Common myeloid progenitor, CD34-positive (primary cell): Measurements from ENCODE around the gene VPS51.

ENCODE experiments used
- CTCF ChIA-PET: fragments of 350-600 bp; sonication (Branson Sonifier 250); formaldehyde crosslinking; loops from one replicate; lab custom pipeline; 2021; ENCODE audit warnings: antibody characterized with exemption; lab: Charles Lee
- POLR2A ChIA-PET: fragments of 350-600 bp; sonication (Branson Sonifier 250); formaldehyde crosslinking; loops from one replicate; lab custom pipeline; 2021; ENCODE audit warnings: antibody characterized with exemption; lab: Charles Lee
- DNase-seq, 3 donors: peaks; one replicate each; pipeline versions ENCODE4 v3.0.0 to v3.0.0-alpha.2; 2013
- H3K27ac ChIP-seq, 2 experiments: 1 replicate in 1 of 2; 2 replicates in 1 of 2; pipeline ENCODE4 v1.7.0; 2013; ENCODE audit warnings: inconsistent platforms in 2 of 2, low read length in 2 of 2, mild to moderate bottlenecking in 2 of 2, low read depth in 1 of 2, moderate library complexity in 1 of 2; ENCODE audit not compliant: severe bottlenecking in 2 of 2, insufficient read depth in 1 of 2, poor library complexity in 1 of 2
- H3K27me3 ChIP-seq, 5 experiments: replicated peaks in 2 of 5; 1 replicate in 3 of 5; 2 replicates in 2 of 5; pipeline versions ENCODE4 v1.6.1 to v1.7.0; 2013; ENCODE audit warnings: low read length in 4 of 5, mild to moderate bottlenecking in 2 of 5, moderate library complexity in 2 of 5, inconsistent platforms in 1 of 5; ENCODE audit not compliant: insufficient read depth in 5 of 5, control insufficient read depth in 4 of 5
- H3K36me3 ChIP-seq, 4 experiments: 1 replicate in 2 of 4; 2 replicates in 2 of 4; pipeline versions ENCODE4 v1.6.1 to v1.7.0; 2013; ENCODE audit warnings: low read length in 3 of 4, control low read depth in 1 of 4, mild to moderate bottlenecking in 1 of 4; ENCODE audit not compliant: control insufficient read depth in 4 of 4, insufficient read depth in 4 of 4
- H3K4me1 ChIP-seq, 4 experiments: 1 replicate in 3 of 4; 2 replicates in 1 of 4; pipeline versions ENCODE4 v1.6.1 to v1.7.1; 2013; ENCODE audit warnings: low read length in 3 of 4, mild to moderate bottlenecking in 3 of 4, control low read depth in 1 of 4, inconsistent platforms in 1 of 4, moderate library complexity in 1 of 4; ENCODE audit not compliant: control insufficient read depth in 4 of 4, insufficient read depth in 4 of 4; ENCODE audit errors: control extremely low read depth in 1 of 4
- H3K4me3 ChIP-seq, 7 experiments: 1 replicate in 4 of 7; 2 replicates in 3 of 7; pipeline versions ENCODE4 v1.5.1 to v1.7.0; 2013; ENCODE audit warnings: mild to moderate bottlenecking in 7 of 7, low read length in 6 of 7, moderate library complexity in 6 of 7, inconsistent platforms in 2 of 7, low read depth in 2 of 7, control low read depth in 1 of 7; ENCODE audit not compliant: insufficient read depth in 4 of 7, control insufficient read depth in 1 of 7; ENCODE audit errors: extremely low read depth in 1 of 7
- H3K9me3 ChIP-seq, 5 experiments: 1 replicate in 4 of 5; 2 replicates in 1 of 5; pipeline versions ENCODE4 v1.6.1 to v1.7.1; 2013; ENCODE audit warnings: low read length in 4 of 5, mild to moderate bottlenecking in 2 of 5, inconsistent platforms in 1 of 5, low read depth in 1 of 5, moderate library complexity in 1 of 5; ENCODE audit not compliant: control insufficient read depth in 4 of 5, insufficient read depth in 2 of 5; ENCODE audit errors: control extremely low read depth in 1 of 5
- WGBS: methylation state at CpG from one replicate; pipeline ENCODE4 v1.1.5; 2013; ENCODE audit not compliant: insufficient coverage; 5-methylcytosine and 5-hydroxymethylcytosine counted together

VPS51 gene

GRCh38 chr11:65132988-65133700, 37.1 kb downstream of the VPS51 start:
- Histone ChIP-seq H3K36me3 (peaks cover 11 to 48% (median 36%) of the 10 kb centered on the region in 4 experiments), H3K9me3 (no peaks in the 10 kb centered on the region), H3K27me3 (no peaks in the 10 kb centered on the region), H3K27ac (peak overlapping the region; percentile 100), H3K4me3 (peak overlapping the region; percentile 81 to 97 (median 89)), H3K4me1 (peaks cover 8 to 40% (median 34%) of the 10 kb centered on the region in 4 experiments)
- POLR2A ChIA-PET: interaction anchor here (0.6 to 4.8 kb wide), 8 partner anchors 9 to 60 kb away, joined by 3 to 44 read pairs (median 14); partner anchors contain the start of genes CAPN1, FAU, MRPL49 and SPDYC
- 59% methylated on average over 16 of the region's 18 CpGs for WGBS
- peak in 2 of 3 donors; percentile 52 to 61 for DNase-seq
- CTCF ChIA-PET: interaction anchor here (1.0 to 5.6 kb wide), 9 partner anchors 11 to 49 kb away, joined by 3 to 55 read pairs (median 12); partner anchors contain the start of genes CAPN1, FAU, MRPL49 and SPDYC

GRCh38 chr11:65133724-65134123, 37.7 kb downstream of the VPS51 start:
- DNase-seq: peak in 1 of 3 donors; percentile 37
- ChIA-PET POLR2A (interaction anchor here (0.6 to 4.8 kb wide), 8 partner anchors 10 to 61 kb away, joined by 3 to 44 read pairs (median 14); partner anchors contain the start of genes CAPN1, FAU, MRPL49 and SPDYC), CTCF (interaction anchor here (1.0 to 5.6 kb wide), 8 partner anchors 12 to 48 kb away, joined by 3 to 55 read pairs (median 10); partner anchors contain the start of genes CAPN1, FAU, MRPL49 and SPDYC)
- Histone ChIP-seq H3K9me3 (no peaks in the 10 kb centered on the region), H3K27me3 (no peaks in the 10 kb centered on the region), H3K36me3 (peaks cover 11 to 42% (median 31%) of the 10 kb centered on the region in 4 experiments), H3K4me3 (peak overlapping the region; percentile 81 to 97 (median 89)), H3K4me1 (peaks cover 8 to 40% (median 34%) of the 10 kb centered on the region in 4 experiments), H3K27ac (peak overlapping the region; percentile 100)
- 0% methylated on average over 18 of the region's 20 CpGs for WGBS

GRCh38 chr11:65134240-65134951, 38.4 kb downstream of the VPS51 start, which contains the start of gene SYVN1:
TSS of gene SYVN1 (minus strand) at chr11:65134519. CDS start at chr11:65133601, 918 bp downstream.
- Histone ChIP-seq H3K4me1 (peaks cover 8 to 40% (median 34%) of the 10 kb centered on the region in 4 experiments), H3K9me3 (no peaks in the 10 kb centered on the region), H3K27me3 (no peaks in the 10 kb centered on the region), H3K4me3 (peak within 1 kb of the TSS; percentile 81 to 97 (median 89)), H3K36me3 (peaks cover 11 to 35% (median 25%) of the 10 kb centered on the region in 4 experiments), H3K27ac (peak within 1 kb of the TSS; percentile 100)
- 0% methylated on average over 48 of the region's 60 CpGs for WGBS
- CTCF ChIA-PET: interaction anchor here (0.9 to 5.6 kb wide), 16 partner anchors 10 to 181 kb away, joined by 3 to 55 read pairs (median 6); partner anchors contain the start of genes CAPN1, CDC42EP2, FAU and MRPL49
- peak; percentile 92 to 96 (median 95) for DNase-seq
- POLR2A ChIA-PET: interaction anchor here (0.6 to 4.8 kb wide), 14 partner anchors 11 to 93 kb away, joined by 3 to 44 read pairs (median 7); partner anchors contain the start of genes CAPN1, FAU, MRPL49 and SPDYC

- Histone ChIP-seq H3K9me3 (no peaks in the 10 kb centered on the region), H3K4me1 (peaks cover 8 to 40% (median 34%) of the 10 kb centered on the region in 4 experiments), H3K4me3 (peak overlapping the region; percentile 81 to 97 (median 89)), H3K36me3 (peaks cover 11 to 28% (median 18%) of the 10 kb centered on the region in 4 experiments), H3K27me3 (no peaks in the 10 kb centered on the region), H3K27ac (peak overlapping the region; percentile 100)
- peak; percentile 96 to 98 (median 98) for DNase-seq
- 3% methylated on average over 19 of the region's 24 CpGs for WGBS
- ChIA-PET CTCF (interaction anchor here (0.9 to 5.6 kb wide), 16 partner anchors 11 to 180 kb away, joined by 3 to 55 read pairs (median 6); partner anchors contain the start of genes CAPN1, CDC42EP2, FAU and MRPL49), POLR2A (interaction anchor here (0.6 to 4.8 kb wide), 12 partner anchors 9 to 92 kb away, joined by 3 to 44 read pairs (median 9); partner anchors contain the start of genes CAPN1, FAU, MRPL49 and SPDYC)
Observed at GRCh38 chr11:65134952-65135632, 39.1 kb downstream of the VPS51 start.

GRCh38 chr11:65135633-65136145, 39.7 kb downstream of the VPS51 start:
- CTCF ChIA-PET: interaction anchor here (0.9 to 5.6 kb wide), 16 partner anchors 12 to 179 kb away, joined by 3 to 55 read pairs (median 6); partner anchors contain the start of genes CAPN1, CDC42EP2, FAU and MRPL49
- H3K27me3 ChIP-seq: no peaks in the 10 kb centered on the region
- H3K4me3 ChIP-seq: peak overlapping the region in 5 of 7 experiments; percentile 81 to 97 (median 92)
- H3K36me3 ChIP-seq: peaks cover 11 to 23% (median 15%) of the 10 kb centered on the region in 4 experiments
- H3K9me3 ChIP-seq: no peaks in the 10 kb centered on the region
- peak overlapping the region; percentile 100 for H3K27ac ChIP-seq
- H3K4me1 ChIP-seq: peaks cover 8 to 40% (median 34%) of the 10 kb centered on the region in 4 experiments
- no peak for DNase-seq
- POLR2A ChIA-PET: interaction anchor here (1.0 to 4.8 kb wide), 11 partner anchors 8 to 45 kb away, joined by 3 to 44 read pairs (median 11); partner anchors contain the start of genes CAPN1, FAU, MRPL49 and SPDYC
- 74% methylated on average over 8 of the region's 11 CpGs for WGBS
